SK-N-SH (cell line): ENCODE measurements around the gene CCDC177. TPM values are rescaled to one million over a fixed set of nuclear protein-coding genes. Genes with fewer than 3 reads are reported as not detected.

Source experiments
- CTCF ChIA-PET: fragments of 300-600, 350-600 bp; formaldehyde crosslinking; extraction: SDS; loops from one replicate; lab custom pipeline; 2021; lab: Yijun Ruan, JAX
- POLR2A ChIA-PET: fragments of 350-600 bp; sonication (Branson Sonifier 250); formaldehyde crosslinking; extraction: SDS; loops from one replicate; lab custom pipeline; 2020; ENCODE audit warnings: antibody characterized with exemption, inconsistent platforms; lab: Yijun Ruan, JAX
- DNase-seq: peaks from one replicate; pipeline ENCODE4 v3.0.0; 2012
- H2AFZ ChIP-seq: fragments of 200-600 bp; sonication (generic); 2 replicates; pipeline ENCODE4 v1.8.1; 2016; ENCODE audit warnings: antibody characterized with exemption, mild to moderate bottlenecking, low read depth
- H3F3A ChIP-seq: fragments of 200-600 bp; sonication (generic); replicated peaks from 2 replicates; pipeline ENCODE3; 2016; ENCODE audit warnings: antibody characterized with exemption, mild to moderate bottlenecking; ENCODE audit not compliant: insufficient read depth
- H3K27ac ChIP-seq, 2 experiments: fragments of 200-500 bp in 1 of 2; fragments of 200-600 bp in 1 of 2; sonication (Bioruptor generic) in 1 of 2; sonication (generic), shearing (Covaris generic) in 1 of 2; 2 replicates each; pipeline versions ENCODE4 v1.5.1 to v1.6.1; 2014 to 2016; ENCODE audit warnings: low read depth in 2 of 2, inconsistent platforms in 1 of 2, low read length in 1 of 2, mild to moderate bottlenecking in 1 of 2, mixed read lengths in 1 of 2
- H3K27me3 ChIP-seq: fragments of 200-600 bp; sonication (generic), shearing (Covaris generic); 2 replicates; pipeline ENCODE4 v1.6.1; 2016; ENCODE audit warnings: mixed run types; ENCODE audit not compliant: insufficient read depth
- H3K36me3 ChIP-seq, 2 experiments: fragments of 200-500 bp in 1 of 2; fragments of 200-600 bp in 1 of 2; sonication (Bioruptor generic) in 1 of 2; sonication (generic) in 1 of 2; replicated peaks in 1 of 2; 2 replicates each; pipeline versions ENCODE3 to v1.5.1; 2014 to 2016; ENCODE audit warnings: low read length in 1 of 2, mild to moderate bottlenecking in 1 of 2; ENCODE audit not compliant: insufficient read depth in 2 of 2, control insufficient read depth in 1 of 2
- H3K4me1 ChIP-seq, 2 experiments: fragments of 200-500 bp in 1 of 2; fragments of 200-600 bp in 1 of 2; sonication (Bioruptor generic) in 1 of 2; sonication (generic), shearing (Covaris generic) in 1 of 2; 2 replicates each; pipeline versions ENCODE4 v1.5.1 to v1.6.1; 2014 to 2016; ENCODE audit warnings: low read depth in 1 of 2, low read length in 1 of 2, mixed run types in 1 of 2; ENCODE audit not compliant: insufficient read depth in 2 of 2, control insufficient read depth in 1 of 2
- H3K4me2 ChIP-seq: fragments of 200-600 bp; sonication (generic), shearing (Covaris generic); 2 replicates; pipeline ENCODE4 v1.6.1; 2017; ENCODE audit warnings: mixed run types
- H3K4me3 ChIP-seq, 2 experiments: fragments of 200-500 bp in 1 of 2; fragments of 200-600 bp in 1 of 2; sonication (Bioruptor generic) in 1 of 2; sonication (generic), shearing (Covaris generic) in 1 of 2; 2 replicates each; pipeline versions ENCODE4 v1.5.1 to v1.8.1; 2014 to 2016; ENCODE audit warnings: low read depth in 2 of 2, inconsistent platforms in 1 of 2, low read length in 1 of 2, mild to moderate bottlenecking in 1 of 2, mixed read lengths in 1 of 2, moderate library complexity in 1 of 2
- H3K79me2 ChIP-seq: fragments of 200-600 bp; sonication (generic); 2 replicates; pipeline ENCODE4 v1.8.1; 2017; ENCODE audit warnings: mild to moderate bottlenecking; ENCODE audit not compliant: insufficient read depth
- H3K9ac ChIP-seq: fragments of 200-600 bp; sonication (generic); 2 replicates; pipeline ENCODE4 v1.6.1; 2017; ENCODE audit warnings: mixed run types
- H3K9me2 ChIP-seq: fragments of 200-600 bp; sonication (generic); 2 replicates; pipeline ENCODE4 v1.6.1; 2017; ENCODE audit warnings: mixed run types
- H3K9me3 ChIP-seq: fragments of 200-600 bp; sonication (generic); 2 replicates; pipeline ENCODE4 v1.6.1; 2017; ENCODE audit warnings: mixed run types, mild to moderate bottlenecking, moderate library complexity
- H4K20me1 ChIP-seq: fragments of 200-600 bp; sonication (generic); 2 replicates; pipeline ENCODE4 v1.6.1; 2017; ENCODE audit warnings: mild to moderate bottlenecking, mixed run types; ENCODE audit not compliant: insufficient read depth
- ELF1 ChIP-seq: IDR thresholded peaks from 2 replicates; pipeline ENCODE4 v1.4.0; 2012
- EP300 ChIP-seq, 2 experiments: IDR thresholded peaks; 2 replicates each; pipeline versions ENCODE4 v1.4.0 to v1.6.1; 2012; ENCODE audit warnings: borderline replicate concordance in 1 of 2, low read depth in 1 of 2, low read length in 1 of 2
- EZH2phosphoT487 ChIP-seq: fragments of 200-600 bp; sonication (generic); IDR thresholded peaks from 2 replicates; pipeline ENCODE4 v1.6.1; 2017; ENCODE audit warnings: low read depth, mixed run types, mild to moderate bottlenecking, antibody characterized with exemption, moderate library complexity, borderline replicate concordance
- GABPA ChIP-seq: IDR thresholded peaks from 2 replicates; pipeline ENCODE4 v1.4.0; 2012; ENCODE audit warnings: low read depth, mild to moderate bottlenecking
- IRF3 ChIP-seq: fragments of 150-350 bp; IDR thresholded peaks from 2 replicates; pipeline ENCODE4 v1.6.1; 2016; ENCODE audit warnings: mild to moderate bottlenecking, low read depth, low read length
- MXI1 ChIP-seq: IDR thresholded peaks from 2 replicates; pipeline ENCODE4 v1.6.1; 2012; ENCODE audit warnings: mild to moderate bottlenecking, low read depth, low read length, improper control_type of control experiment
- RAD21 ChIP-seq: IDR thresholded peaks from 2 replicates; pipeline ENCODE4 v1.6.1; 2012; ENCODE audit warnings: mild to moderate bottlenecking, low read length
- SMC3 ChIP-seq: IDR thresholded peaks from 2 replicates; pipeline ENCODE4 v1.6.1; 2012; ENCODE audit warnings: low read depth, low read length, improper control_type of control experiment
- TEAD4 ChIP-seq: IDR thresholded peaks from 2 replicates; pipeline ENCODE4 v1.4.0; 2012; ENCODE audit warnings: mild to moderate bottlenecking, borderline replicate concordance; ENCODE audit not compliant: insufficient read depth
- YY1 ChIP-seq: IDR thresholded peaks from 2 replicates; pipeline ENCODE4 v1.4.0; 2012; ENCODE audit warnings: low read depth, mild to moderate bottlenecking
- ZBTB33 ChIP-seq: IDR thresholded peaks from 2 replicates; pipeline ENCODE4 v1.4.0; 2012; ENCODE audit warnings: low read depth, borderline replicate concordance
- WGBS: methylation state at CpG from one replicate; pipeline ENCODE4 v1.1.6; 2017; ENCODE audit warnings: low lambda C conversion rate; 5-methylcytosine and 5-hydroxymethylcytosine counted together
- polyA plus RNA-seq, 3 experiments: library from polyadenylated mRNA; depleted of rRNA; stranded (reverse); fragments of >200 nt; gene quantifications; 2 replicates each; pipeline ENCODE4 v1.2.3, GENCODE V29; 2012
- TF ChIP-seq, protein P1 (sequence below): fragments of 200-600 bp; sonication (generic); IDR thresholded peaks from 2 replicates; pipeline ENCODE4 v1.6.1; 2017; ENCODE audit warnings: antibody characterized with exemption, mild to moderate bottlenecking, moderate library complexity

CCDC177 gene
- polyA plus RNA-seq, 1 of the 3 experiments (the other 2 are of a cell fraction), result not detected

DNA sequence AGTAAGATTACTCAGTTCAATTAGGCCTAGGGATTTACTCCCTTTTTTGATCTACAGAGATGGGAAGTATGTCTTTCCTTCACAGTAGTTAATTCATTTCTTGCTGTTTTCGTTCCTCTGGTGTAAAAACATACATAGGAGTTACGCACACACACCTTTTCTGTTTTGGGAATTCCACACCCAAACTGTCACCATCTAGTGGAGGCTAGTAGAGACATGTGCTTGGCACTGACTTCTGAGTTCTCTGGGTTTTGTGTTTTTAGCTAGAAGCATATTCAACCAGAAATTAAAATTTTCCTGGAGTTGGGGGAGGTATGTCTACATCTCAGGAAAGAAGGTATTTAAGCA, 38.1 kb upstream of the CCDC177 start:
- peaks cover 11% of the 10 kb centered on the region for H3F3A ChIP-seq
- H4K20me1 ChIP-seq, result no peaks in the 10 kb centered on the region
- CTCF ChIA-PET, result interaction anchor here (0.8 to 2.5 kb wide), 13 partner anchors 9 to 114 kb away, joined by 3 to 9 read pairs (median 4); no protein-coding TSS in a partner anchor
- no peaks in the 10 kb centered on the region for H3K9me2 ChIP-seq
- H2AFZ ChIP-seq, result no peak overlapping the region
- H3K4me3 ChIP-seq, result peak overlapping the region; percentile 81 to 82
- peak overlapping the region; percentile 76; the same call in 1 of the 2 replicates for H3K9ac ChIP-seq
- TF ChIP-seq SMC3 (no peak), ELF1 (no peak), EZH2phosphoT487 (no peak), ZBTB33 (no peak), GABPA (no peak), IRF3 (no peak), MXI1 (peak; percentile 72), RAD21 (no peak), TEAD4 (no peak), YY1 (no peak), EP300 (IDR thresholded peaks at IDR 0.05; ENCODE audit: borderline replicate concordance in 1 of 2, low read depth in 1 of 2, low read length in 1 of 2) (no peak)
- TF ChIP-seq, protein P1, sequence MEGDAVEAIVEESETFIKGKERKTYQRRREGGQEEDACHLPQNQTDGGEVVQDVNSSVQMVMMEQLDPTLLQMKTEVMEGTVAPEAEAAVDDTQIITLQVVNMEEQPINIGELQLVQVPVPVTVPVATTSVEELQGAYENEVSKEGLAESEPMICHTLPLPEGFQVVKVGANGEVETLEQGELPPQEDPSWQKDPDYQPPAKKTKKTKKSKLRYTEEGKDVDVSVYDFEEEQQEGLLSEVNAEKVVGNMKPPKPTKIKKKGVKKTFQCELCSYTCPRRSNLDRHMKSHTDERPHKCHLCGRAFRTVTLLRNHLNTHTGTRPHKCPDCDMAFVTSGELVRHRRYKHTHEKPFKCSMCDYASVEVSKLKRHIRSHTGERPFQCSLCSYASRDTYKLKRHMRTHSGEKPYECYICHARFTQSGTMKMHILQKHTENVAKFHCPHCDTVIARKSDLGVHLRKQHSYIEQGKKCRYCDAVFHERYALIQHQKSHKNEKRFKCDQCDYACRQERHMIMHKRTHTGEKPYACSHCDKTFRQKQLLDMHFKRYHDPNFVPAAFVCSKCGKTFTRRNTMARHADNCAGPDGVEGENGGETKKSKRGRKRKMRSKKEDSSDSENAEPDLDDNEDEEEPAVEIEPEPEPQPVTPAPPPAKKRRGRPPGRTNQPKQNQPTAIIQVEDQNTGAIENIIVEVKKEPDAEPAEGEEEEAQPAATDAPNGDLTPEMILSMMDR, result peak; percentile 28
- peak overlapping the region; percentile 64 to 79; a peak in 3 of 4 replicates for H3K27ac ChIP-seq
- POLR2A ChIA-PET, result interaction anchor here (0.7 kb wide), 1 partner anchor 154 kb away, joined by 3 read pairs; the partner anchor contains the start of gene SRSF5
- no peaks in the 10 kb centered on the region for H3K9me3 ChIP-seq
- H3K79me2 ChIP-seq, result peaks cover 43% of the 10 kb centered on the region
- 83% methylated on average over 2 of the region's 2 CpGs for WGBS
- H3K36me3 ChIP-seq, result no peaks in the 10 kb centered on the region
- no peaks in the 10 kb centered on the region for H3K27me3 ChIP-seq
- H3K4me2 ChIP-seq, result peak overlapping the region; percentile 84
- no peak for DNase-seq
- H3K4me1 ChIP-seq, result peaks cover 5 to 34% of the 10 kb centered on the region in 2 experiments; a peak in 3 of 4 replicates
